GM12864 (cell line): ENCODE measurements around the gene CLDND1.

Experiments used
- DNase-seq: peaks from one replicate; pipeline ENCODE4 v3.0.0-alpha.2; 2011; ENCODE audit warnings: low read depth
- H3K4me3 ChIP-seq: 2 replicates; pipeline ENCODE4 v1.5.1; 2011; ENCODE audit warnings: mild to moderate bottlenecking, low read depth, low read length, control low read depth
- CTCF ChIP-seq: IDR thresholded peaks from 2 replicates; pipeline ENCODE4 v1.5.1; 2011; ENCODE audit warnings: low read depth, mild to moderate bottlenecking, moderate library complexity, low read length, control low read depth, inconsistent platforms; ENCODE audit errors: missing control alignments

CLDND1 gene

GRCh38 chr3:98551754-98552153 is 29.1 kb upstream of the CLDND1 start:
- no peak for TF ChIP-seq CTCF
- DNase-seq = no peak
- H3K4me3 ChIP-seq = peak overlapping the region; percentile 65; the same call in 1 of the 2 replicates

GRCh38 chr3:98551236-98551635 is 28.5 kb upstream of the CLDND1 start:
- DNase-seq = no peak
- TF ChIP-seq CTCF = no peak
- no peak overlapping the region for H3K4me3 ChIP-seq

- peak; percentile 24 for TF ChIP-seq CTCF
- no peak for DNase-seq
- H3K4me3 ChIP-seq = no peak overlapping the region
Observed at GRCh38 chr3:98550833-98551232, 28.1 kb upstream of the CLDND1 start.

GRCh38 chr3:98548544-98548943 is 25.8 kb upstream of the CLDND1 start:
- H3K4me3 ChIP-seq = no peak overlapping the region
- no peak for TF ChIP-seq CTCF
- DNase-seq = no peak

GRCh38 chr3:98545940-98546339 is 23.2 kb upstream of the CLDND1 start:
- no peak for TF ChIP-seq CTCF
- DNase-seq = no peak
- H3K4me3 ChIP-seq = peak overlapping the region; percentile 32; the same call in 1 of the 2 replicates

- no peak for DNase-seq
- no peak overlapping the region for H3K4me3 ChIP-seq
- TF ChIP-seq CTCF = no peak
Observed at GRCh38 chr3:98542623-98543022, 19.9 kb upstream of the CLDND1 start.

GRCh38 chr3:98541695-98542094 is 19.0 kb upstream of the CLDND1 start:
- no peak for DNase-seq
- no peak overlapping the region for H3K4me3 ChIP-seq
- TF ChIP-seq CTCF = no peak
